GM21786 (cell line): Measurements from ENCODE around the gene SCNN1G.
"Not testable (repeated sequence)": the region's sequence is repeated elsewhere in the genome, so short reads cannot be mapped to it uniquely, and the experiment has no call there.

ENCODE experiments used
- ATAC-seq: cut with Tn5 transposase; IDR thresholded peaks from one replicate; pipeline ENCODE4 v1.9.1; 2021; ENCODE audit not compliant: unreplicated experiment

SCNN1G gene

GRCh38 chr16:23182679-23183542, at the start of gene SCNN1G:
TSS of gene SCNN1G (plus strand) at chr16:23182745. CDS start at chr16:23186272, 3,527 bp downstream.
- ATAC-seq: no peak

GRCh38 chr16:23132775-23133463, 49.6 kb upstream of the SCNN1G start:
- no peak for ATAC-seq

- ATAC-seq: no peak
Measured at GRCh38 chr16:23134274-23134673, 48.3 kb upstream of the SCNN1G start.

GRCh38 chr16:23137256-23137655, 45.3 kb upstream of the SCNN1G start:
- ATAC-seq: no peak

- ATAC-seq: no peak
Measured at GRCh38 chr16:23137818-23138217, 44.7 kb upstream of the SCNN1G start.

GRCh38 chr16:23140107-23140506, 42.4 kb upstream of the SCNN1G start:
- ATAC-seq: no peak

GRCh38 chr16:23141033-23141432, 41.5 kb upstream of the SCNN1G start:
- ATAC-seq: no peak

GRCh38 chr16:23141500-23141899, 41.0 kb upstream of the SCNN1G start:
- ATAC-seq: no peak

GRCh38 chr16:23141959-23142740, 40.4 kb upstream of the SCNN1G start:
- no peak for ATAC-seq

- ATAC-seq: no peak
Measured at GRCh38 chr16:23143391-23143790, 39.2 kb upstream of the SCNN1G start.

- not testable (repeated sequence) for ATAC-seq
Measured at GRCh38 chr16:23144393-23144792, 38.2 kb upstream of the SCNN1G start.

- ATAC-seq: no peak
Measured at GRCh38 chr16:23145186-23145585, 37.4 kb upstream of the SCNN1G start.

- ATAC-seq: no peak
Measured at GRCh38 chr16:23145608-23146007, 36.9 kb upstream of the SCNN1G start.

- no peak for ATAC-seq
Measured at GRCh38 chr16:23146877-23147601, 35.5 kb upstream of the SCNN1G start.

GRCh38 chr16:23147666-23148065, 34.9 kb upstream of the SCNN1G start:
- no peak for ATAC-seq

- ATAC-seq: no peak
Measured at GRCh38 chr16:23148166-23148512, 34.4 kb upstream of the SCNN1G start.

- ATAC-seq: peak; percentile 30
Measured at GRCh38 chr16:23148513-23149266, 33.9 kb upstream of the SCNN1G start.

GRCh38 chr16:23149267-23149992, 33.1 kb upstream of the SCNN1G start, which contains the start of gene USP31:
TSS of gene USP31 (minus strand) at chr16:23149452. CDS start at chr16:23149270, 182 bp downstream.
- ATAC-seq: peak; percentile 98

GRCh38 chr16:23149993-23150364, 32.6 kb upstream of the SCNN1G start:
- no peak for ATAC-seq
